ENCODE results near the gene MAP4. TPM values are rescaled to one million over a fixed set of nuclear protein-coding genes. Genes with fewer than 3 reads are reported as not detected.

The MAP4 gene
- total RNA-seq, 1 experiment from 2014 or later = 140 TPM

DNA sequence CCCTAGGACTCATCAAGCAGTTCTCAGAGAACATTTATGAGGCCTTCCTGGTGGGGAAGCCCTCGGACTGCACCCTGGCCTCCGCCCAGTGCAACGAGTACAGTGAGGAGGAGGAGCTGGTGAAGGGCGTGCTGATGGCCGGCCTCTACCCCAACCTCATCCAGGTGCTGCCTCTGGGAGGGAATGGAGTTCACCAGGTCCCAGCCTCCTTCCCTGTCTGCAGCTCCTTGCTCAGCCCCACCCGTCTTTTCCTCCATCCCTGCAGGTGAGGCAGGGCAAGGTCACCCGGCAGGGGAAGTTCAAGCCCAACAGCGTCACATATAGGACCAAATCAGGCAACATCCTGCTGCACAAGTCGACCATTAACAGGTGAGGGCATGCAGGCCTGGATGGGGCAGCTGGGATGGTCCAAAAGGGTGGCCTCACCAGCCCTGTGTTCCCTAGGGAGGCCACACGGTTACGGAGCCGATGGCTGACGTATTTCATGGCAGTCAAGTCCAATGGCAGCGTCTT lies 167.0 kb downstream of the MAP4 start:
- Histone ChIP-seq H4K5ac (ENCODE audit: insufficient read length, low read depth, low read length) (no peak overlapping the region), H4K20me1 (ENCODE audit: control insufficient read depth, insufficient read depth, insufficient read length) (no peaks in the 10 kb centered on the region), H2BK120ac (ENCODE audit: low read depth, low read length, poor library complexity, severe bottlenecking) (no peak overlapping the region), H2BK5ac (ENCODE audit: insufficient read length, low read length) (no peak overlapping the region), H3K23ac (ENCODE audit: insufficient read length, low read depth, low read length) (no peak overlapping the region), H3K9ac (ENCODE audit: extremely low read depth, insufficient read length, low read length) (no peak overlapping the region), H3K27ac (ENCODE audit: insufficient read length, low read depth, low read length) (no peak overlapping the region), H3K14ac (ENCODE audit: insufficient read depth, low read length) (no peak overlapping the region), H2BK20ac (ENCODE audit: low read depth, low read length, poor library complexity, severe bottlenecking) (no peak overlapping the region), H3K4ac (ENCODE audit: low read depth, low read length) (no peak overlapping the region), H2AFZ (ENCODE audit: low read length) (no peak overlapping the region), H3T11ph (ENCODE audit: low read length) (no peak overlapping the region), H3K79me2 (ENCODE audit: insufficient read depth, low read length) (no peaks in the 10 kb centered on the region), H3K4me1 (ENCODE audit: insufficient read depth, low read length) (no peaks in the 10 kb centered on the region), H3K79me1 (ENCODE audit: insufficient read depth, low read depth, low read length, poor library complexity, severe bottlenecking) (no peaks in the 10 kb centered on the region), H2BK15ac (ENCODE audit: low read depth, low read length) (no peak overlapping the region), H3K56ac (ENCODE audit: insufficient read length, low read depth, low read length) (no peak overlapping the region), H3K23me2 (ENCODE audit: insufficient read length, low read depth, low read length, poor library complexity, severe bottlenecking) (no peaks in the 10 kb centered on the region), H2AK5ac (ENCODE audit: insufficient read length, low read length) (no peak overlapping the region), H4K8ac (replicated peaks; ENCODE audit: insufficient read length, low read depth, low read length) (no peak overlapping the region), H2BK12ac (ENCODE audit: insufficient read length, low read depth, low read length) (no peak overlapping the region), H4K91ac (ENCODE audit: insufficient read length, low read depth, low read length) (no peak overlapping the region), H3K9me3 (ENCODE audit: control insufficient read depth, low read depth, low read length) (no peaks in the 10 kb centered on the region), H3K4me2 (ENCODE audit: insufficient read depth, insufficient read length, low read length) (no peak overlapping the region), H3K18ac (ENCODE audit: insufficient read length, low read depth, low read length) (no peak overlapping the region), H3K27me3 (ENCODE audit: insufficient read depth, low read length) (no peaks in the 10 kb centered on the region)
- H3K27me3 Mint-ChIP-seq (ENCODE audit: low read depth) = no peaks in the 10 kb centered on the region
- H3K4me3 Mint-ChIP-seq = no peak overlapping the region
- no peak for DNase-seq
- no CpG with 5 or more reads among the region's 14 CpGs for WGBS (ENCODE audit: extremely low coverage, insufficient read length, low lambda C conversion rate)
- H3K4me1 Mint-ChIP-seq = 0 out of 4 replicates have a peak, but pooled peaks cover 0 to 3% of the 10 kb centered on the region in 2 experiments
- TF ChIP-seq, protein P1, sequence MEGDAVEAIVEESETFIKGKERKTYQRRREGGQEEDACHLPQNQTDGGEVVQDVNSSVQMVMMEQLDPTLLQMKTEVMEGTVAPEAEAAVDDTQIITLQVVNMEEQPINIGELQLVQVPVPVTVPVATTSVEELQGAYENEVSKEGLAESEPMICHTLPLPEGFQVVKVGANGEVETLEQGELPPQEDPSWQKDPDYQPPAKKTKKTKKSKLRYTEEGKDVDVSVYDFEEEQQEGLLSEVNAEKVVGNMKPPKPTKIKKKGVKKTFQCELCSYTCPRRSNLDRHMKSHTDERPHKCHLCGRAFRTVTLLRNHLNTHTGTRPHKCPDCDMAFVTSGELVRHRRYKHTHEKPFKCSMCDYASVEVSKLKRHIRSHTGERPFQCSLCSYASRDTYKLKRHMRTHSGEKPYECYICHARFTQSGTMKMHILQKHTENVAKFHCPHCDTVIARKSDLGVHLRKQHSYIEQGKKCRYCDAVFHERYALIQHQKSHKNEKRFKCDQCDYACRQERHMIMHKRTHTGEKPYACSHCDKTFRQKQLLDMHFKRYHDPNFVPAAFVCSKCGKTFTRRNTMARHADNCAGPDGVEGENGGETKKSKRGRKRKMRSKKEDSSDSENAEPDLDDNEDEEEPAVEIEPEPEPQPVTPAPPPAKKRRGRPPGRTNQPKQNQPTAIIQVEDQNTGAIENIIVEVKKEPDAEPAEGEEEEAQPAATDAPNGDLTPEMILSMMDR (conservative IDR thresholded peaks at IDR 0.05) = no peak
- peaks cover 45 to 89% (median 77%) of the 10 kb centered on the region in 3 experiments for H3K36me3 Mint-ChIP-seq (ENCODE audit: insufficient read depth in 1 of 3, low read depth in 3 of 3)
- H3K9me3 Mint-ChIP-seq = no peaks in the 10 kb centered on the region
- no peak overlapping the region; a peak in 1 of 7 replicates for H3K27ac Mint-ChIP-seq

Data from H9 (cell line).